T-helper 22 cell (primary cell): ENCODE data around the gene SEC24B.
A peak's percentile ranks its signal among the peaks of the same experiment; 100 is the strongest.
"Not testable (repeated sequence)": the region's sequence is repeated elsewhere in the genome, so short reads cannot be mapped to it uniquely, and the experiment has no call there.

Experiments
- DNase-seq: peaks from one replicate; pipeline ENCODE4 v3.0.0-alpha.2; 2020; ENCODE audit warnings: low read depth

SEC24B gene

DNA sequence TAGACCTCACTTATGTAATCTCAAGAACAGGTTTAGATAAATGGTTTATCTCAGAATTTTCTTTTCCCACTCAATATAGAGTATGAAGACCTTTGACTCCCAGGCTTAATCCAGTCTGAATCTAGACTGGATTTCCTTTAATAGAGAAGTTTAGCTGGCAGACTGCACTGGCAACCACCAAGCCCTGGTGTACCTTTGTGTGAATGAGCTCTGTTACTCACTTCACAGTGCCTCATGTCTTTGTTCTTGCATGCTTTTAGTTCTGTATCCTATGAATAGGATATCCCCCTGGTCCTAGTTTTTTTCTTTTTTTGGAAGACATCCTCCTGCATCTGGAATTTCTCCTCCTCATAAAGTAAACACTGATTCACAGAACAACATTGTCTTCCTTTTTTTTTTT is 73.3 kb downstream of the SEC24B start:
- DNase-seq, result no peak

DNA sequence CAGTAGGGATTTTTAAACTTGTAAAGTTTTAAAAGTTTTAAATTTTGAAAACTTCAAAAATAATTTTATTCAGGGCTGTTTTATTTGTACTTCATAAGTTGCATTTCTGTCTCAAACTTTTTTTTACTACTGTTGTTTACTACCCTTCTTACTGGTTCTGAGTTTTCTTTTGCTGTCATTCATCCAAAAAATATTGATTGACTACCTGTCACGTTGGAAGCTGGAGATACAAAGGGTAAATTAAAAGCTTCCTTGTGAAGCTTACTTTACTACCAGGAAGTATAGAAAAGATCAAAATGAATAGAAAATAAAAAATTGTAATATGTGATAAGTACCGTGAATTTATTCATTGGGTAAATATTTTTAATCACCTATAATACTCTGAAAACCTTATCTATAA is 77.1 kb downstream of the SEC24B start:
- no peak for DNase-seq

DNA sequence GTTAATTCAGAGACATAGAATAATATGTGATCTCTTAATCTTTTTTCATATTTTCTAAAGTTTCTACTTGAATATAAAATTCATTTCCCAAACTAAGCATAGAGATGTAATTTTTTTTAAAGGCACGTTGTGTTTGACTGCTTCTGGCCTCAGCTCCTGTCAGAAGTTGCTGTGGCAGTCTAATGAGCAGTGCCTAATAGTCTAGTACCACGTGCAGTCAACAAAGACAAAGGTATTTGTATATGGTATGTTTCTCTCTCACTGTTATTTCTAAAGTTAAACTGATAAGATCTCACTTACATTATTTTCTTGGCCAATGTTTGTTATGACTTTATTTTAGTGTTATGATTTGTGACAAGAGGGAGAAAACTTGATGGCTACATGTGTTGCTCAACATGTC is 77.8 kb downstream of the SEC24B start:
- DNase-seq, result no peak

DNA sequence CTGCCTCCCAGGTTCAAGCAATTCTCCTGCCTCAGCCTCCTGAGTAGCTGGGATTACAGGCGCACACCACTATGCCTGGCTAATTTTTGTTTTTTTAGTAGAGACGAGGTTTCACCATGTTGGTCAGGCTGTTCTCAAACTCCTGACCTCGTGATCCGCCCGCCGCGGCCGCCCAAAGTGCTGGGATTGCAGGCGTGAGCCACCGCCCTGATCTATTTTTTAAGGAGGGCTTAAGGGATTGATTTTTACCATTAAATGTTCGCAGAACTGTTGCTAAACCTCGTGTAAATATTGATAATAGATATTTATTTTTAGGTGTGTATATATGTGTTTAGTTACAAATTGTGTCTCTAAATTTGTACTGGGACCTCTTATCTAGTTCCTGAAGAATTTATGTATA is 79.8 kb downstream of the SEC24B start:
- not testable (repeated sequence) for DNase-seq

DNA sequence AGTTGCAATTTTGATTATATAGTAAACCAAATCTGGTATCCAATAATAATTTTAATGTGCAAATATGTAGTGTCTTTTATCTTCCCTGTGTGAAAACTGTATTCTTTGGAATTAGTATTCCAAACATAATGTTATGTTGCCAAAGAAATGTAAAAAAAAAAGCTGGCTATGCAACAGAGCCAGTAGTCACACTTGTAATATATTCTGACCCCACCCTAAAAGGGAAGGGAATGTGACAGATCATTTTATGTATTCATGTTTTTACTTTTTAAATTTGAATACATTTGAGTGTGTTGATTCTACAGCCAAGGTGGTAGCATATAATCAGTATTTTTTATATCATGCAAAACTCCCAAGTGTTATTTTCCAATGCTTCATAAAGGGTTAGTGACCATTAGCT is 98.6 kb downstream of the SEC24B start:
- no peak for DNase-seq

DNA sequence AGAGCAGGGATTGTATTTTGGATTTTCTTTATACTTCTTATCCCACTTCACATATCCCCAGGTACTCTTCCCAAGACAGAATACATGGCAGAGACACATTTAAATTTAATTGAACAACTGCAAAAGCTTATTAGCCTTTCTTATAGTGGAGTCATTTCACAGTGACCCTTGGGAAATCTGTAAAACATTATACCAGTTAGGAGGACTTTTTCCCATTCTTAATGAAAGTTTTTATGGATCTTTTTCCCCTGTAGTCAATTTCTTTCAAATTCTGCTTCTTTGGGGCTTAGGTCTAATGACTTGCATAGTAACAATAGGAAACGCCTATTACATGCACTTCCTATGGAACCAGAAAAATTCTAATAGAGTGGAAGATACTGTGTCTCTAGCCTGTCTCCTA is 111.8 kb downstream of the SEC24B start:
- no peak for DNase-seq

DNA sequence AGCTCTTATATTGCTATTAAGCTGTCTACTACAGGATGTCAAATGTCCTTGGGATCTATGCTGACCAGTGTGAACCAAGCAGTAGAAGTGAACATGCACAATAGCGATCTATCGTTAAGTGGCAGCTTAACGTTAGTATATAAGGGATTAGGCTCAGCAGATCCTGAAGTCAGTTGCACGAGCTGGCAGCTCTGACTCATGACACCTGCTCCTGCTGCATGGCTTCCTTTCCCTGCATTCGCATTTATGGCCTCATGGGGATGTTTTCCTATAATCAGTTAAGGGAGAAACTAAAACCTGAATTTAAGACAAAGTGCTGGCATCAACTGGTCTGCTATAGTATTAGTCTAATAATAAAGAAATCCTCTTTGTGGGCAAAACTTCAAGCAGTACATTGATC is 113.8 kb downstream of the SEC24B start:
- no peak for DNase-seq

DNA sequence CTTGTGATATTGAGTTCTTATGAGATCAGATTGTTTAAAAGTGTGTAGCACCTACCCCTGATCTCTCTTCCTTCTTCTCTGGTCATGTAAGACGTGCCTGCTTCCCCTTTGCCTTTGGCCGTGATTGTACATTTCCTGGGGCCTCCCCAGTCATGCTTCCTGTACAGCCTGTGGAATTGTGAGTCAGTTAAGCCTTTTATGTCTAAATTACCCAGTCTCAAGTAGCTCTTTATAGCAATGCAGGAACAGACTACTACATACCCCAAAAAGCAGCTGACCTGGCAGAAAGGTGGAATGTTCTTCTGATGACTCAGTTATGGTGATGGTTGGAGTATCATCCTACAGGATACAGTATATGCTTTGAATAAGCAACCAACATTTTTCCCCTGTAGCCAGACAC is 115.0 kb downstream of the SEC24B start:
- DNase-seq, result no peak

DNA sequence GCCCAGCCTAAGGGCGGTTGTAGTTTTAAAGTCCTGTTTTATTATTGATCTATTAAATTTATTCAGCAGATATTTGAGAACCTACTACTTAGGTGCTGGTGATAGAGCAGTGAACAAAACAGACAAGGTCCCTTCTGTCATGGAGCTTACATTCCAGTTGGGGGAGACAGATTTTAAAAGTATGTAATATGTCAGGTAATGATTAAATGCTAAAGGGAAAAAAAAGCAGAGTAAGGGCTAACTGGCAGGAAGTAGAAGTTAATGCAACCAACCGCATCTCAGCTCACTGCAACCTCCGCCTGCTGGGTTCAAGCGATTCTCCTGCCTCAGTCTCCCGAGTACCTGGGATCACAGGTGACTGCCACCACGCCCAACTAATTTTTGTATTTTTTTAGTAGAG is 118.6 kb downstream of the SEC24B start:
- DNase-seq, result no peak

DNA sequence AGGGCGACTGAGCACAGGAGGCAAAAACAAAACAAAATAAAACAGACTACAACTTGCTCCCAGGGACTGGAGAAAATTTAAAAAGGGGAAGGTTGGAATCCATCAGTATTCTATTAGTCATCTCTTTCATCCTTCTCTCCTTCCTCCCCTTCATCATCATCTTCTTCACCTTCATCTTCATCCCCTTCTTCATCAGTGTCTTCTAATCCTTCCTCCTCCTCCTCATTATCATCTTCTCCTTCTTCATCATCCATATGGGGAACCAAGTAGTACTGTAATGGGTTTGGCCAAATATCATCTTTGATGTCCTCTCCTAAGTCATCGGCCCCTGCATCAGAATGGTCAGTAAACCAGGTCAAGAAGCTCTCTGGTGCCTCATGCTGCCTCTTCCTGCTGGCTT is 119.5 kb downstream of the SEC24B start:
- DNase-seq, result no peak

DNA sequence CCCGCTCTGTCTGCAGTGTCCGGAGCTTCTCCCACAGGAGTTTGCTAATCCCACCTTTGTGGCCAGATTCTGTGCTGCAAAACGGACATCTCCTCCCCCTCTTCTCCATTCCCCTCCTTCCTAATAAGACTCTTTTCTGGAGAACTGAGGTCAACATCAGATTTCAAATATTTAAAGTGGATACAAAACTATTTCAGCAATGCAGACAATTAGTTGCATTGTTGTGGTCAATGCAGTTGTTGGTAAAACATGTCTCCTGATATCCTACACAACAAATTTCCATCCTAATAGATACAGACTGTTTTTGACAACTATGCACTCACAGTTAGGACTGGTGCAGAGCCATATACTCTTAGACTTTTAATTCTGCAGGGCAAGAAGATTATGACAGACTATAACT is 121.4 kb downstream of the SEC24B start:
- DNase-seq, result no peak

DNA sequence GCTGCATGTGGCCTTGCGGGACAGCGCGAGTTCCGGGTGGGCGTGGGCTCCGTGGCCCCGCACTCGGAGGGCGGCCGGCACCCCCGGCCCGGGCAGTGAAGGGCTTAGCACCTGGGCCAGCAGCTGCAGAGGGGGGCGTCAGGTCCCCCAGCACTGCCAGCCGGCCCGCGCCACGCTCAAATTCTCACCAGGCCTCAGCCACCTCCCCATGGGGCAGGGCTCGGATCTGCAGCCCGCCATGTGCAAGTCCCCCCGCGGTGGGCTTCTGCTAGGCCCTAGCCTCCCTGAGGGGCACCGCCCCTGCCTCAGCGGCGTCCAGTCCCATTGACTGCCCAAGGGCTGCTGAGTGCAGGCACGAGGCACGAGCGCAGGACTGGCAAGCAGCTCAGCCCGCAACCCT is 123.8 kb downstream of the SEC24B start:
- no peak for DNase-seq

DNA sequence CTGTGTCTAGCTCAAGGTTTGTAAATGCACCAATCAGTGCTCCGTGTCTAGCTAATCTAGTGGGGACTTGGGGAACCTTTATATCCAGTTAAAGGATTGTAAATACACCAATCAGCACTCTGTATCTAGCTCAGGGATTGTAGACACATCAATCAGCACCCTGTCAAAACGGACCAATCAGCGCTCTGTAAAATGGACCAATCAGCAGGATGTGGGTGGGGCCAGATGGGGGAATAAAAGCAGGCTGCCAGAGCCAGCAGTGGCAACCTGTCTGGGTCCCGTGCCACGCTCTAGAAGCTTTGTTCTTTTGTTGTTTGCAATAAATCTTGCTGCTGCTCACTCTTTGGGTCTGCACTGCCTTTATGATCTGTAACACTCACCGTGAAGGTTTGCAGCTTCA is 124.5 kb downstream of the SEC24B start:
- DNase-seq, result not testable (repeated sequence)

DNA sequence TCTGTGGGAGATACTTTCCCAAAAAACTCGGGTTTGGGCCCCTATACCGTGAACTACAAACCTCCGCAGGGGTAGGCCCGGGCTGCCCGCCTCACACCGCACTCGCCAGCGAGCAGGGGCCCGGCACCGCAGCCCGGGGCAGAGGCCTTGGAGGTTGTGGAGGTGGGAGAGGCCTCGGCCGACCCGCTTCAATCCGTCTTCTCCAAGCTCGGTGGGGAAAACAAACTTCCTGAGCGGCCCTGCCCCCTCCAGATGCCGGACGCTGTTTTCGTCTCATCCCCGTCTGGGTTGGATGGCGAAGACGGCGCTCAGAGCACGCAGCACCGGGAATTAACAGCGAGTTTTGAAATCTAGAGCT is 126.0 kb downstream of the SEC24B start:
- no peak for DNase-seq

DNA sequence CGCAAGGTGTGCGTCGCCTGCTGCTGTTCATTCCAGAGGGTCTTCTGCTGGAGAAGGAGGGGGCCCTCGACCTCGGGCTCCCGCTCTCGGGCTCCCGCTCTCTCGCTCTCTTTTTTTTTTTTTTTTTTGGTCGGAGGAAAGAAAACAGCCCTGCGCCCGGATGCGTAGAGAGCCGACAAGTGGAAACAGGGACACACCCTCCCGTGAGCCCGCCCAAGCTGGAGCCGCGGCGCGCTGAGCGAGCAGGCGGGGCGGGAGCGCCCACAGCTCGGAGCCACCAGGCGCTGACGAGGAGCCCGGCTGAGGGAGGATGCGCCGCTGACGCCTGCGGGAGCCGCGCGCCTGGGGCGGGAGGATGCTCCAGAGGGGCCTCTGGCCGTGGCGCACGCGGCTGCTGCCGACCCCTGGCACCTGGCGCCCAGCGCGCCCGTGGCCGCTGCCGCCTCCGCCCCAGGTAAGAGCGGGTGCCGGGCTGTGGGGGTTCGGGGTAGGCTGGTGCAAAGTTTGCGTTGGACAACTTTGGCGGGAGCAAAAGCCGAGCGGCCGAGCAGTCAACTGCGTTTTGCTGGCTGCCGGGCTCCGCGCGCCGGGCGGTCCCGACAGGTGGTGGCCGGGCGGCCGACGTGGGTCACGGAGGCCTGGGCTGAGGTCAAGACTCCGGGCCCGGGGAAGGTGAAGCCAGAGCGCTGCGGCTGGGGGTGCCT is 126.5 kb downstream of the SEC24B start, which contains the start of gene MCUB:
Gene MCUB, plus strand, starts transcription at position 264 of the 704 bp plus-strand sequence. Its CDS starts 92 bp downstream, at position 356.
- peak; percentile 85 for DNase-seq

DNA sequence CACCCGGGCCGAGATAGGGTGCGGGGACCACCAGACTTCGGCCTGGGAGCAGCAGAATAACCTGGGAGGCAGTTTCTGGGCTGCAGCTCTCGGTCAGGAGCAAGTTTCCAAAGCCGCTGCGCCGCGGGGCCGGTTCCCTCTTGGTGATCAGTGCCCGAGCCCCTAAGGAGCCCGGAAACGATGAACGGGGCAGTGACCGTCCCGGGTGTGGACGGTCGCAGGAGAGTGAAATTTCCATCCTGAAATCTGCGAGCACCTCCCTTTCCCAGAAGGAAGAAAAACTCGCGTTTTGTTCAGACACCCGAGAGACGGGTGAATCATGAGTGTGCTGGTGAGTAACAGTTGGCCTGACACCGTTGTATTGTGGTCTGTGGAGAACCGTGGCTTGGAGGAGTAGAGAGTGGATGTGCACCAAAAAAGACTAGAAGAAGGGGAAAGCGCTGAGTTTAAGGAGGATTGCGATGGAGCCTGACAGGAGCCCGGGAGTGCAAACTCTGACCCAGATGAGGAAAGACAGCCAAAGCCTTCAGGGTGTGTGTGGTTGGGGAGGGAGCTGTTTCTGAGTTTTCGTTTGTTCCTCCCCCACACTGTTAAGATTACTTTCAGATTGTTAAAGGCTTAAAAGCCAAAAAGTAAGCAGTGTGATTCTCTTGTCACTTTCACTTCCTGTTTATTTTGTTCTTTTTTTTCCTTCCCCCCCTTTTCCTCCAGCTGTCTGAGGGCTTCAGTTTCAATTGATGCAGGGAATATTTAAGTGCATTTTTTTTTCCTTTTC is 127.3 kb downstream of the SEC24B start:
- DNase-seq, result peak; percentile 39

DNA sequence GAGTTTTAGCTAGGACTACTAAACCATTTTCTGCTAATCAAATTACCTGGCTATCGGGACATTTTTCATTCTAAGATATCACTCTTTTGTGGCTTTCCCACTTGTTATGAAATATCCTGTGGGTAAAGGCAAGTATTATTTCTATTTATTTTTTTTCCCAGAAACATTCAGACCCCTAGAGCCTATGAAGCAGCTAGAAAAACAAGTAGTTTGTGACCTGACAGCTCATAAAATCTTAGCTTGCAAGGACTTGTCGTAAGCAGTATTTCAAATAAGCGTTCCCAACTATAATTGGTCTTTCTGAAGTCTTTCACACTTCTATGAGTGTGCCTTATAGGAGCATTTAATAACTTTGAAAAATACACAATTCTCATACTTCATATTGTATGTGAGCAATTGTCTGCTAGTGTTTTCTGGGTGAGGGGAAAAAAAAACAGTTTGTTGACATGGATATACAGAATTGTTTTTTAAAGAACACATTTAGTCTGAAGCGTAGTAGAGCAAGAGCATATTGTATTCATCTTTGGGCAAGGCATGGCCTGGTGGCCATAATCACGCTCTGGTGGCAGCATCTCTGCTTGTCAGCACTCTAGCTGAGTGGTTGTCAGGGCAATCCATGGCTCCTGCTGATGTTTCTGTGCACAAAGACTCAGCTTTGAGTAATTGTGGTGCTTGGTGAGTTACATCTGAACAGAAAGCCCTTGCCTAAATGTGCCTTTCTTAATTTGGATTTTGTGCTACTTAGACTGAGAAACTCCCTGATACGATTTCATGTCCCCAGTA is 129.0 kb downstream of the SEC24B start:
- no peak for DNase-seq

DNA sequence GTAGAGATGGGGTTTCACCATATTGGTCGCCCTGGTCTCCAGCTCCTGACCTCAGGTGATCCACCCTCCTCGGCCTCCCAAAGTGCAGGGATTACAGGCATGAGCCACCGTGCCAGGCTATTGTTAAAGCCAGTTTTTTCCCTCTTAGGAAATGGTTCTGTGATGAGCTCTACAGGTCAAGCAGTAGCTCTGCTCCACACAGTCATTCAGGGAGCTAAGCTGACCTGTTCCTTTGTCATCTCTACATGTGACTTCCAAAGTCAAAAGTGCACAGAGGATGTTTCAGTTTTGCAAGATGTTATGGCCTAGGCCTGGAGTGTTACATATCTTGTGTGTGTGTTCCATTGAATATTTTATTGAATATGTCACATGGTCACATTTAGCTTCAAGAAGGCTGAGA is 137.9 kb downstream of the SEC24B start:
- DNase-seq, result no peak

DNA sequence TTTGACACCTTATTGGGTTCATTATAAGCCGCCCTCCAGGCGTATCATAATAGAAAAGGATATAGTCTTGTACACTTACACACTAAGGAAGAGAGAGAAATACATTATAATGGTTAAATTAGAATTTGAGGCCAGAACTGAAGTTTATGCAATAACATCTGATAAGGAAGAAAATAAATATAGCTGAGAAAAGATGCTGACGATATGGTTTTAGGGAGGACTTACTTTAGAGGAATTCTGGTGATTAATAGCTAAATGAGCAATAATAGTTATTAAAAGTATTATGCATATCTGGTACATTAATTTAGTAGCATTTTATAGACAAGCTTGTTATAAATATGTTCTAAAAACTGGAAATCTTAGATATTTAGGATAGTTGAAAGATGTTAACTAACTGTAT is 138.5 kb downstream of the SEC24B start:
- DNase-seq, result no peak

DNA sequence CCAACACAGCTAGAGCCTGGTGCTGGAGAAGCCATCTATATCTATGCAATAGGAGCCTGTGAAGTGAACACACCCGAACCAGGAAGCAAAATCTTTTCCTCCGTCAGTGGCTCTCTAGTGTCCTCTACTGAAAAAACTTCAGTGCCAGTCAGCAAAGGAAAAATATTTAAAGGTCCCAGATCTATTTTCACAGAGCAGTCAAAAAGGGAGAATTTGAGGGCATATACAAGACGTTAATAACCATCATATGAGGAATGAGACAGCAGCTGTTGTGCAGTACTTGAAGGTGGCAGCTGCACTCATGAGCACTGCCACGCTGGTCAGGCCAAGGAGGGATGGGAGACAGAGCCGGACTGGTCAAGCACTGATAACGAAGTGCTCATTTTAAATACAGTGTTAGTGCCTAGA is 140.8 kb downstream of the SEC24B start:
- no peak for DNase-seq

DNA sequence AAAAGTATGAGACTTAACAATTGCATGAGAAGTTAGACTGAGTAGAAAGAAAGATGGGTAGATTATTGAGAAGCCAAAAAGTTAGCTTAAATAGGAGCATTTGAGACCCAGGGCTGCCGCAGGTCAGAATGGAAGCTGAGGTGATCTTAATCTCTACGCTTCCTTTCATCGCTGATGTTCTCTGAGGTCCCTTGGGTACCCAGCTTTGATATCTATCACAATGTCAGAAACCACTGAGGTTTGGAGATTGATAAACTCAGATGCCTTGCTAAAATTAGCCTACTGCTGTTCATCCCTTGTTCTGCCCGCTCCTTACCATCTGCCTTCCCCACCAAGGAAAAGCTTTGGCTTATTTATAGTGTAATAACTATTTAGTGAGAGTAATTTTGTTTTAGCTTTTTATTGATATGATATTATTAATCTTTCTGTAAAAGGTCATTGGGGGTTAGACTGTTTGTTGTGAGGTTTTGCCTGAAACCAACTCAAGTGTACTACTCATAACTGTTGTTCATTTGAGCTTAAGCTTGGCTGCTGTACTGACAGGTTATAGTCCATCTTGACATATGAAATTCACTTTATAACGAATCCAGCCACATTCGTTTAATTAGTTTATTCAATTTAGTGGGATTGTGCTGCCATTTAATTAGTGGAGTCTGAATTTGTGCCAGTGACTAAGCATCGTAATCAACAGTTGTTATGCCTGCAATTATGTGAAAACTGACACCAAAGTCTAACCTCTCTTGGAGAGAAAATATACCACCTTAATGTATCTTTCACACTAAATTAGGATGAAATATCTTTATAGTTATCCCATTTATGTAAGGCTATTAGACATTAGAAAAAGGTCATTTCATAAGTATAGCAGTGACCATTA is 141.6 kb downstream of the SEC24B start:
- no peak for DNase-seq

DNA sequence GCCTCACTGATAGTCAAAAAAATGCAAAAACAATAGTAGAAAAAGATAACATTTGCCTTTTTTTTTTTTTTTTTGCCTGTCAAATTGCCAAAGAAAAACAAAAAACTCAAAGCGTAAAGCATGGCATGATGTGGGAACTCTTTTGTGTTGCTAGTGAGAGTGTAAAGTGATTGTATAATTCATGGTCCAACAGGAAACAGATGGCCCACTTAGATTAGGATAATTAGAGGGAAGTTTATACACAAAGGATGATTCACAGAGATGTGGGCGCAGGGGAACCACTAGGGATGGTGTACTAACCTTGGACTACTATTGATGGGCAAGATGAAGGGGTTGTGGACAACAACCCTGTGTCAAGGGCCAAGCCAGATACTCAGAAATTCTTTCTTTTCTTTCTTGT is 142.8 kb downstream of the SEC24B start:
- no peak for DNase-seq
